A549 (cell line): ENCODE data around the gene ZBTB38. TPM values are rescaled to one million over a fixed set of nuclear protein-coding genes. Genes with fewer than 3 reads are reported as not detected.

ENCODE experiments used
- ESRRA ChIP-seq: fragments of 150-350 bp; IDR thresholded peaks from 2 replicates; pipeline ENCODE4 v1.6.1; 2014; ENCODE audit warnings: mild to moderate bottlenecking, low read length, borderline replicate concordance
- FOSB ChIP-seq: fragments of 250-450 bp; sonication (Bioruptor Pico); IDR thresholded peaks from 2 replicates; pipeline ENCODE4 v1.5.0; 2020; ENCODE audit warnings: mild to moderate bottlenecking, moderate library complexity
- GATA3 ChIP-seq: IDR thresholded peaks from 2 replicates; pipeline ENCODE4 v1.6.1; 2012; ENCODE audit warnings: borderline replicate concordance
- HEYL ChIP-seq: fragments of 250-450 bp; sonication (Bioruptor Pico); IDR thresholded peaks from 2 replicates; pipeline ENCODE4 v1.8.0; 2021; ENCODE audit warnings: mild to moderate bottlenecking, moderate library complexity
- HOXA7 ChIP-seq: fragments of 250-450 bp; sonication (Bioruptor Pico); IDR thresholded peaks from 2 replicates; pipeline ENCODE4 v1.5.0; 2020; ENCODE audit warnings: mild to moderate bottlenecking, moderate library complexity
- KDM5A ChIP-seq: fragments of 200-600 bp; sonication (generic); IDR thresholded peaks from 2 replicates; pipeline ENCODE4 v1.6.1; 2016; ENCODE audit warnings: antibody characterized with exemption, mild to moderate bottlenecking
- NPAS2 ChIP-seq: fragments of 250-450 bp; sonication (Bioruptor Pico); IDR thresholded peaks from 2 replicates; pipeline ENCODE4 v1.8.0; 2022; ENCODE audit warnings: mild to moderate bottlenecking, moderate library complexity, borderline replicate concordance
- RARB ChIP-seq: fragments of 250-450 bp; sonication (Bioruptor Pico); IDR thresholded peaks from 2 replicates; pipeline ENCODE4 v1.8.0; 2021; ENCODE audit warnings: mild to moderate bottlenecking, moderate library complexity
- RCOR1 ChIP-seq: fragments of 150-350 bp; IDR thresholded peaks from 2 replicates; pipeline ENCODE4 v1.6.1; 2014; ENCODE audit warnings: antibody characterized with exemption, low read length, low read depth
- TFCP2L1 ChIP-seq: fragments of 250-450 bp; sonication (Bioruptor Pico); IDR thresholded peaks from 2 replicates; pipeline ENCODE4 v1.5.0; 2021; ENCODE audit warnings: mild to moderate bottlenecking
- TP53 ChIP-seq: fragments of 250-450 bp; sonication (Bioruptor Pico); IDR thresholded peaks from 2 replicates; pipeline ENCODE4 v1.5.0; 2021; ENCODE audit warnings: mild to moderate bottlenecking, moderate library complexity
- ZC3H11A ChIP-seq: fragments of 450-650 bp; IDR thresholded peaks from 2 replicates; pipeline ENCODE4 v1.6.1; 2014; ENCODE audit warnings: antibody characterized with exemption, mild to moderate bottlenecking
- ZNF302 ChIP-seq: fragments of 250-450 bp; sonication (Bioruptor Pico); IDR thresholded peaks from 2 replicates; pipeline ENCODE4 v1.9.0; 2021; ENCODE audit warnings: inconsistent platforms, mild to moderate bottlenecking, moderate library complexity
- ZSCAN20 ChIP-seq: fragments of 250-450 bp; sonication (Bioruptor Pico); IDR thresholded peaks from 2 replicates; pipeline ENCODE4 v1.8.0; 2022; ENCODE audit warnings: mild to moderate bottlenecking, moderate library complexity
- polyA plus RNA-seq, 4 experiments: library from polyadenylated mRNA; depleted of rRNA in 3 of 4; stranded (reverse); fragments of >200 nt; fragmentation: RNase III in 1 of 4; extraction: RNeasy Plus Mini Kit Qiagen cat#74134 plus additional on column Dnase treatment in 1 of 4; gene quantifications; 2 replicates in 3 of 4; 3 replicates in 1 of 4; pipeline ENCODE4 v1.2.3, GENCODE V29; 2011 to 2017
- TF ChIP-seq, protein P1 (sequence below): fragments of >200 bp; sonication (Bioruptor Twin); formaldehyde crosslinking; IDR thresholded peaks from 3 replicates; pipeline ENCODE4 v1.6.1; 2016
- TF ChIP-seq, protein P2 (sequence below): IDR thresholded peaks from 2 replicates; pipeline ENCODE4 v1.6.1; 2012
- TF ChIP-seq, protein P3 (sequence below): fragments of 450-650 bp; IDR thresholded peaks from 2 replicates; pipeline ENCODE4 v1.6.1; 2014; ENCODE audit warnings: antibody characterized with exemption
- TF ChIP-seq, protein P4 (sequence below): IDR thresholded peaks from 2 replicates; pipeline ENCODE4 v1.6.1; 2012
- TF ChIP-seq, protein P5 (sequence below): fragments of >200 bp; sonication (Bioruptor Twin); formaldehyde crosslinking; IDR thresholded peaks from 2 replicates; pipeline ENCODE4 v1.6.1; 2016
- TF ChIP-seq, protein P6 (sequence below): fragments of 200-600 bp; sonication (generic); IDR thresholded peaks from 2 replicates; pipeline ENCODE4 v1.6.1; 2016; ENCODE audit warnings: antibody characterized with exemption, mild to moderate bottlenecking, moderate library complexity
- TF ChIP-seq, protein P7 (sequence below): IDR thresholded peaks from 2 replicates; pipeline ENCODE4 v1.6.1; 2012; ENCODE audit warnings: low read depth, borderline replicate concordance

ZBTB38 gene
- polyA plus RNA-seq, 2 of the 4 experiments (the other 2 are of a cell fraction) = 72.0 to 110 TPM

DNA sequence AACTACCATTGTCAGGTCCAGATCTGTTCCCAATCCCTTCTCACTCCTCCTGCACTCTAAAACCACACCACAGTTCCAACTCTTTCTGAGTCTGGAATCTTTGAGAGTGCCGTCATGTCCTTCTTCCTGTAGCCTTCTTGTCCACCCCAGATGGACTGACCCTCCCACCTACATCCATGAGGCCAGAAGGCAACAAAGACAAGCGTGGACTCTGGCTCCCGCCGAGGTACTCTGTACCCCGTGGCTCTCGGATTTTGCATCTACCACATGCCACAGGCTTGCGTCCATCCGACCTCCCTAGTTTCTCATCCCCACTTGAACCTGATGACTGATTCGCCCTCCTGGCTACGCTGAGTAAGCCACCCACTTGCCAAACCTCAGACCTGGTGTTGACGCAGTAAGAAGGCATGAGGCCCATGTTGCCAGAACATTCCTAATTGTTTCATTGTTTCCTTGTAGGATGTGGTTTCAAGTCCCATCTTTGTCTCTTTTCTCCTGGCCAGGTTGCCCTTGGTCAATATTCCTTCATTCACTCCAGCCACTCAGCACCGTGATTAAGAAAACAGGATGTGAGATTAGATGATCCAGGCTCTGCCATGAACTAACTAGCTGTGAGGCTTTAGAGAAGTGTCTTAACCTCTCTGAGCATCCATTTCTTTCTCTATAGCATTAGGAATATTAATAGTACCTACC, 1.1 kb upstream of the ZBTB38 start (continued):
- TF ChIP-seq, protein P1, sequence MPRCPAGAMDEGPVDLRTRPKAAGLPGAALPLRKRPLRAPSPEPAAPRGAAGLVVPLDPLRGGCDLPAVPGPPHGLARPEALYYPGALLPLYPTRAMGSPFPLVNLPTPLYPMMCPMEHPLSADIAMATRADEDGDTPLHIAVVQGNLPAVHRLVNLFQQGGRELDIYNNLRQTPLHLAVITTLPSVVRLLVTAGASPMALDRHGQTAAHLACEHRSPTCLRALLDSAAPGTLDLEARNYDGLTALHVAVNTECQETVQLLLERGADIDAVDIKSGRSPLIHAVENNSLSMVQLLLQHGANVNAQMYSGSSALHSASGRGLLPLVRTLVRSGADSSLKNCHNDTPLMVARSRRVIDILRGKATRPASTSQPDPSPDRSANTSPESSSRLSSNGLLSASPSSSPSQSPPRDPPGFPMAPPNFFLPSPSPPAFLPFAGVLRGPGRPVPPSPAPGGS = no peak
- no peak; the same call in none of the 2 replicates for TF ChIP-seq ZNF302
- TF ChIP-seq RARB (CRISPR knock-in tag) = peak; percentile 70; the same call in 1 of the 2 replicates
- TF ChIP-seq TP53 (CRISPR knock-in tag) = peak; percentile 61; the same call in 1 of the 2 replicates
- TF ChIP-seq, protein P2, sequence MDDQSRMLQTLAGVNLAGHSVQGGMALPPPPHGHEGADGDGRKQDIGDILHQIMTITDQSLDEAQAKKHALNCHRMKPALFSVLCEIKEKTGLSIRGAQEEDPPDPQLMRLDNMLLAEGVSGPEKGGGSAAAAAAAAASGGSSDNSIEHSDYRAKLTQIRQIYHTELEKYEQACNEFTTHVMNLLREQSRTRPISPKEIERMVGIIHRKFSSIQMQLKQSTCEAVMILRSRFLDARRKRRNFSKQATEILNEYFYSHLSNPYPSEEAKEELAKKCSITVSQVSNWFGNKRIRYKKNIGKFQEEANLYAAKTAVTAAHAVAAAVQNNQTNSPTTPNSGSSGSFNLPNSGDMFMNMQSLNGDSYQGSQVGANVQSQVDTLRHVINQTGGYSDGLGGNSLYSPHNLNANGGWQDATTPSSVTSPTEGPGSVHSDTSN = no peak
- no peak for TF ChIP-seq HEYL (CRISPR knock-in tag)
- TF ChIP-seq, protein P3, sequence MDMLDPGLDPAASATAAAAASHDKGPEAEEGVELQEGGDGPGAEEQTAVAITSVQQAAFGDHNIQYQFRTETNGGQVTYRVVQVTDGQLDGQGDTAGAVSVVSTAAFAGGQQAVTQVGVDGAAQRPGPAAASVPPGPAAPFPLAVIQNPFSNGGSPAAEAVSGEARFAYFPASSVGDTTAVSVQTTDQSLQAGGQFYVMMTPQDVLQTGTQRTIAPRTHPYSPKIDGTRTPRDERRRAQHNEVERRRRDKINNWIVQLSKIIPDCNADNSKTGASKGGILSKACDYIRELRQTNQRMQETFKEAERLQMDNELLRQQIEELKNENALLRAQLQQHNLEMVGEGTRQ = no peak
- TF ChIP-seq, protein P4, sequence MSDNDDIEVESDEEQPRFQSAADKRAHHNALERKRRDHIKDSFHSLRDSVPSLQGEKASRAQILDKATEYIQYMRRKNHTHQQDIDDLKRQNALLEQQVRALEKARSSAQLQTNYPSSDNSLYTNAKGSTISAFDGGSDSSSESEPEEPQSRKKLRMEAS = peak; percentile 87
- TF ChIP-seq TFCP2L1 = no peak
- TF ChIP-seq ZSCAN20 = 0 out of 2 replicates have a peak, but pooled peaks have one; percentile 24
- TF ChIP-seq ZC3H11A = no peak
- TF ChIP-seq, protein P5, sequence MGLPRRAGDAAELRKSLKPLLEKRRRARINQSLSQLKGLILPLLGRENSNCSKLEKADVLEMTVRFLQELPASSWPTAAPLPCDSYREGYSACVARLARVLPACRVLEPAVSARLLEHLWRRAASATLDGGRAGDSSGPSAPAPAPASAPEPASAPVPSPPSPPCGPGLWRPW = no peak
- TF ChIP-seq NPAS2 (CRISPR knock-in tag) = no peak
- TF ChIP-seq, protein P6, sequence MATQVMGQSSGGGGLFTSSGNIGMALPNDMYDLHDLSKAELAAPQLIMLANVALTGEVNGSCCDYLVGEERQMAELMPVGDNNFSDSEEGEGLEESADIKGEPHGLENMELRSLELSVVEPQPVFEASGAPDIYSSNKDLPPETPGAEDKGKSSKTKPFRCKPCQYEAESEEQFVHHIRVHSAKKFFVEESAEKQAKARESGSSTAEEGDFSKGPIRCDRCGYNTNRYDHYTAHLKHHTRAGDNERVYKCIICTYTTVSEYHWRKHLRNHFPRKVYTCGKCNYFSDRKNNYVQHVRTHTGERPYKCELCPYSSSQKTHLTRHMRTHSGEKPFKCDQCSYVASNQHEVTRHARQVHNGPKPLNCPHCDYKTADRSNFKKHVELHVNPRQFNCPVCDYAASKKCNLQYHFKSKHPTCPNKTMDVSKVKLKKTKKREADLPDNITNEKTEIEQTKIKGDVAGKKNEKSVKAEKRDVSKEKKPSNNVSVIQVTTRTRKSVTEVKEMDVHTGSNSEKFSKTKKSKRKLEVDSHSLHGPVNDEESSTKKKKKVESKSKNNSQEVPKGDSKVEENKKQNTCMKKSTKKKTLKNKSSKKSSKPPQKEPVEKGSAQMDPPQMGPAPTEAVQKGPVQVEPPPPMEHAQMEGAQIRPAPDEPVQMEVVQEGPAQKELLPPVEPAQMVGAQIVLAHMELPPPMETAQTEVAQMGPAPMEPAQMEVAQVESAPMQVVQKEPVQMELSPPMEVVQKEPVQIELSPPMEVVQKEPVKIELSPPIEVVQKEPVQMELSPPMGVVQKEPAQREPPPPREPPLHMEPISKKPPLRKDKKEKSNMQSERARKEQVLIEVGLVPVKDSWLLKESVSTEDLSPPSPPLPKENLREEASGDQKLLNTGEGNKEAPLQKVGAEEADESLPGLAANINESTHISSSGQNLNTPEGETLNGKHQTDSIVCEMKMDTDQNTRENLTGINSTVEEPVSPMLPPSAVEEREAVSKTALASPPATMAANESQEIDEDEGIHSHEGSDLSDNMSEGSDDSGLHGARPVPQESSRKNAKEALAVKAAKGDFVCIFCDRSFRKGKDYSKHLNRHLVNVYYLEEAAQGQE = no peak
- TF ChIP-seq, protein P7, sequence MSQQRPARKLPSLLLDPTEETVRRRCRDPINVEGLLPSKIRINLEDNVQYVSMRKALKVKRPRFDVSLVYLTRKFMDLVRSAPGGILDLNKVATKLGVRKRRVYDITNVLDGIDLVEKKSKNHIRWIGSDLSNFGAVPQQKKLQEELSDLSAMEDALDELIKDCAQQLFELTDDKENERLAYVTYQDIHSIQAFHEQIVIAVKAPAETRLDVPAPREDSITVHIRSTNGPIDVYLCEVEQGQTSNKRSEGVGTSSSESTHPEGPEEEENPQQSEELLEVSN = peak; percentile 70
- no peak for TF ChIP-seq RCOR1
- no peak for TF ChIP-seq KDM5A
- TF ChIP-seq GATA3 = peak; percentile 82
- no peak for TF ChIP-seq ESRRA
- no peak; the same call in 1 of the 2 replicates for TF ChIP-seq FOSB (CRISPR knock-in tag)
- TF ChIP-seq HOXA7 (CRISPR knock-in tag) = no peak; the same call in none of the 2 replicates
